MCF 10A (cell line): ENCODE measurements around the gene UPK2. TPM values are rescaled to one million over a fixed set of nuclear protein-coding genes. Genes with fewer than 3 reads are reported as not detected.

Experiments used
- BruUV-seq: library from RNA; stranded (reverse); fragments of 400-500 nt; replicated peaks from 2 replicates; lab custom pipeline; 2021; lab: Mats Ljungman, UMichigan
- CTCF ChIA-PET: fragments of 300-600 bp; sonication (Branson Sonifier 250); formaldehyde crosslinking; extraction: SDS; loops from one replicate; lab custom pipeline; 2021; ENCODE audit warnings: antibody characterized with exemption, inconsistent platforms; lab: Yijun Ruan, JAX
- POLR2A ChIA-PET: fragments of 300-600, 350-650 bp; sonication (Branson Sonifier 250); formaldehyde crosslinking; extraction: SDS; loops from one replicate; lab custom pipeline; 2020; ENCODE audit warnings: antibody characterized with exemption, inconsistent platforms; lab: Yijun Ruan, JAX
- DNase-seq: peaks from one replicate; pipeline ENCODE4 v3.0.0-alpha.2; 2018; ENCODE audit not compliant: unreplicated experiment
- H3K27ac Mint-ChIP-seq: one replicate; pipeline ENCODE4 v1.8.0; 2022; ENCODE audit warnings: mild to moderate bottlenecking, low read depth, mixed read lengths; ENCODE audit not compliant: unreplicated experiment
- H3K27me3 Mint-ChIP-seq: one replicate; pipeline ENCODE4 v1.8.0; 2022; ENCODE audit warnings: mixed read lengths; ENCODE audit not compliant: insufficient read depth, unreplicated experiment
- H3K36me3 Mint-ChIP-seq: one replicate; pipeline ENCODE4 v1.8.0; 2022; ENCODE audit warnings: mild to moderate bottlenecking, moderate library complexity, mixed read lengths; ENCODE audit not compliant: insufficient read depth, unreplicated experiment
- H3K4me1 Mint-ChIP-seq: one replicate; pipeline ENCODE4 v1.8.0; 2022; ENCODE audit warnings: mixed read lengths; ENCODE audit not compliant: insufficient read depth, unreplicated experiment
- H3K4me3 Mint-ChIP-seq: one replicate; pipeline ENCODE4 v1.8.0; 2022; ENCODE audit warnings: mild to moderate bottlenecking, moderate library complexity, mixed read lengths; ENCODE audit not compliant: unreplicated experiment
- H3K9me3 Mint-ChIP-seq: one replicate; pipeline ENCODE4 v1.8.0; 2022; ENCODE audit warnings: mixed read lengths; ENCODE audit not compliant: unreplicated experiment
- intact Hi-C: fragments of 100-400 bp; cut with micrococcal nuclease; formaldehyde crosslinking; loops from 2 replicates; pipeline ENCODE4 v1.14.1; 2022
- total RNA-seq: library from RNA; stranded (reverse); gene quantifications from 2 replicates; pipeline ENCODE4 v1.2.3, GENCODE V29; 2022
- TF ChIP-seq, protein P1 (sequence below): fragments of 200-600 bp; IDR thresholded peaks from one replicate; pipeline ENCODE4 v1.8.0; 2022; ENCODE audit warnings: antibody characterized with exemption, mild to moderate bottlenecking; ENCODE audit not compliant: unreplicated experiment

Gene UPK2
- total RNA-seq, 1 experiment from 2014 or later: not detected

DNA sequence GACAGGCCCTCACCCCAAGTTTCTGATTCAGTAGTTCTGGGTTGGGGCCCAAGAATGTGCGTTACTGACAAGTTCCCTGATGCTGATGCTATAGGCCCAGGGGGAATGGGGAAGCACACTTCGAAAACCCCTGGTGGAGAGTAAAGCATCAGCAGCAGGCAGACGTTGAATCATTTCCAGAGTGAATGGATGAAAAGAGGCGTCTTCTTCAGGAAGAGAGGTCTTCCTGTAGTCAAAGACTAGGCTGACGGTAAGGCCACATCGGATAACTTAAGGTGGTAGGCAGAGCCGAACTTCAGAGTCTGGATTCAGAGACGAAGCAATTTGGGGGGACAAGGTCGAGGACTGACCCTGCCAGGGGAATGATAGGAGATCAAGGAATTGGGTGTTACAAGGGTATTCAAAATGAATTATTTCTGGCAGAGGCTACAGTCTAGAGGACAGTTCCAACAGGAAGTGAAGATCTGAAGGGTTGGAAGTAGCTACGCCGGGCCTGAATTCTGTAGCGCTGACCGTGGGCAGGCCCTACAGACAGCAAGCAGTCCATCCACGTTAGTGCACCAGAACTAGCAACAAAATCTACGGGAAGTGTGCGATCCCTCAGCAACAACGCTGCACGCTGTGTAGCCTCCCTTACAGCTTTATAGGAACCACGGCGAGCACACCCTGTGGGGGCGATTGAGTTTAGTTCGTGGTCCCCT is 41.0 kb downstream of the UPK2 start:
- peak overlapping the region; percentile 20 for H3K27ac Mint-ChIP-seq
- peaks cover 32% of the 10 kb centered on the region for H3K36me3 Mint-ChIP-seq
- intact Hi-C loops: no loop called here
- TF ChIP-seq, protein P1, sequence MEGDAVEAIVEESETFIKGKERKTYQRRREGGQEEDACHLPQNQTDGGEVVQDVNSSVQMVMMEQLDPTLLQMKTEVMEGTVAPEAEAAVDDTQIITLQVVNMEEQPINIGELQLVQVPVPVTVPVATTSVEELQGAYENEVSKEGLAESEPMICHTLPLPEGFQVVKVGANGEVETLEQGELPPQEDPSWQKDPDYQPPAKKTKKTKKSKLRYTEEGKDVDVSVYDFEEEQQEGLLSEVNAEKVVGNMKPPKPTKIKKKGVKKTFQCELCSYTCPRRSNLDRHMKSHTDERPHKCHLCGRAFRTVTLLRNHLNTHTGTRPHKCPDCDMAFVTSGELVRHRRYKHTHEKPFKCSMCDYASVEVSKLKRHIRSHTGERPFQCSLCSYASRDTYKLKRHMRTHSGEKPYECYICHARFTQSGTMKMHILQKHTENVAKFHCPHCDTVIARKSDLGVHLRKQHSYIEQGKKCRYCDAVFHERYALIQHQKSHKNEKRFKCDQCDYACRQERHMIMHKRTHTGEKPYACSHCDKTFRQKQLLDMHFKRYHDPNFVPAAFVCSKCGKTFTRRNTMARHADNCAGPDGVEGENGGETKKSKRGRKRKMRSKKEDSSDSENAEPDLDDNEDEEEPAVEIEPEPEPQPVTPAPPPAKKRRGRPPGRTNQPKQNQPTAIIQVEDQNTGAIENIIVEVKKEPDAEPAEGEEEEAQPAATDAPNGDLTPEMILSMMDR: peak; percentile 16
- ChIA-PET CTCF (interaction anchor here (0.6 to 1.9 kb wide), 9 partner anchors 8 to 474 kb away, joined by 3 to 8 read pairs (median 3); no protein-coding TSS in a partner anchor), POLR2A (interaction anchor here (0.6 to 14.9 kb wide), 25 partner anchors 8 to 436 kb away, joined by 3 to 286 read pairs (median 4); partner anchors contain the start of genes BCL9L, C2CD2L, DDX6 and RPS25)
- BruUV-seq: TSS peak; percentile 27
- no peaks in the 10 kb centered on the region for H3K9me3 Mint-ChIP-seq
- peaks cover 5% of the 10 kb centered on the region for H3K4me1 Mint-ChIP-seq
- H3K4me3 Mint-ChIP-seq: peak overlapping the region; percentile 95
- no peak for DNase-seq
- no peaks in the 10 kb centered on the region for H3K27me3 Mint-ChIP-seq

DNA sequence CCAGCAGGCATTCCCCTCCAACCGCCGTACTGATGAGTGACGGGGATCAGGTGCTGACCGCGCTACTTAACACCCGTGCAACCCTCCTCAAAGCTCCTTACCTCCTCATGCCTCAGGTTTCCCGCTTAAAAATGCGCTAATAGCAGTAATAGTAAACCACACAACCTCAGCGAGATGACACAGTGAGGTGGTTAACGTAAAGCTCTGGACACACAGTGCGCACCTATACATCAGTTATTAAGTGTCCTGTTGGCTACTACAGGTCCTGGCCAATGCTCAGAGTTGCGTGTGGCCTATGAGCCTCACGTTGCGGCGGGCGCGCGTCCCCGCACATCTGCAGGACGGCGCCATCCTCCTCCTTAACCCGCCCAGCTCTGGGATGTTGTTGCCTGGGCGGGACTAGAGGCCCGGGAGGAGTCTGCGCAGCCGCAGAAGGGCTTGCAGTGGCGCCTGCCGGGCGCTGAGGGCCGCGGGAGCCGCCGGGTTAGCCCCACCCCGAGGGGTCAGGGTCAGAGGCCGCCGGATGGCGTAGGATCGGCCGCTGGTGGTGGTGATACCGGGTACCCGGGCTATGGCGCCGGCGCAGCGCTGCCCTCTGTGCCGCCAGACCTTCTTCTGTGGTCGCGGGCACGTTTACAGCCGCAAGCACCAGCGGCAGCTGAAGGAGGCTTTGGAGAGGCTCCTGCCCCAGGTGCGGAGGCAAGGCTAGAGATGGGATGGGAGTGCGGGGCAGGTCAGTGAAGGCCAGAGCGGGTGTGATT is 41.7 kb downstream of the UPK2 start, which contains the start of gene CENATAC:
Gene CENATAC, plus strand, starts transcription at position 512 of the 761 bp plus-strand sequence. Its CDS starts 60 bp downstream, at position 572.
- Mint-ChIP-seq H3K27ac (peak within 1 kb of the TSS; percentile 70), H3K4me3 (peak within 1 kb of the TSS; percentile 95), H3K9me3 (no peaks in the 10 kb centered on the region), H3K4me1 (peaks cover 5% of the 10 kb centered on the region), H3K36me3 (peaks cover 39% of the 10 kb centered on the region), H3K27me3 (no peaks in the 10 kb centered on the region)
- peak; percentile 91 for DNase-seq
- intact Hi-C loops: no loop called here
- TF ChIP-seq, protein P1: no peak
- POLR2A ChIA-PET: interaction anchor here (0.6 to 14.9 kb wide), 27 partner anchors 9 to 435 kb away, joined by 3 to 286 read pairs (median 4); partner anchors contain the start of genes BCL9L, C2CD2L, DDX6 and RPS25
- CTCF ChIA-PET: interaction anchor here (0.6 to 1.9 kb wide), 10 partner anchors 9 to 473 kb away, joined by 3 to 8 read pairs (median 3); no protein-coding TSS in a partner anchor
- no TSS peak for BruUV-seq

DNA sequence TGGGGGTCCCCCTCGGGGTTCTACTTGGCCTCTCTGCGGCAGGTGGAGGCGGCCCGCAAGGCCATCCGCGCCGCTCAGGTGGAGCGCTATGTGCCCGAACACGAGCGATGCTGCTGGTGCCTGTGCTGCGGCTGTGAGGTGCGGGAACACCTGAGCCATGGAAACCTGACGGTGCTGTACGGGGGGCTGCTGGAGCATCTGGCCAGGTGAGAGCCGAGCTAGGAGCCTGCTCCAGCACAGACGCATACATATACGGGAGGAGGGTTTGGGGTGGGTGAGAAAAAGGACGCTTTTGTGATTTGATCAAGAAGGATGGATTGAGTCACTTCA is 42.3 kb downstream of the UPK2 start:
- peak overlapping the region; percentile 70 for H3K27ac Mint-ChIP-seq
- H3K36me3 Mint-ChIP-seq: peaks cover 44% of the 10 kb centered on the region
- no peaks in the 10 kb centered on the region for H3K9me3 Mint-ChIP-seq
- no peaks in the 10 kb centered on the region for H3K27me3 Mint-ChIP-seq
- H3K4me1 Mint-ChIP-seq: peaks cover 5% of the 10 kb centered on the region
- DNase-seq: no peak
- ChIA-PET CTCF (interaction anchor here (0.8 to 2.4 kb wide), 4 partner anchors 10 to 68 kb away, joined by 3 to 10 read pairs (median 6); no protein-coding TSS in a partner anchor), POLR2A (interaction anchor here (0.6 to 14.9 kb wide), 17 partner anchors 10 to 415 kb away, joined by 3 to 286 read pairs (median 4); partner anchors contain the start of genes CBL, DDX6, RPS25 and TRAPPC4)
- TF ChIP-seq, protein P1: no peak
- BruUV-seq: TSS peak; percentile 61
- intact Hi-C loops: no loop called here
- H3K4me3 Mint-ChIP-seq: peak overlapping the region; percentile 95
